Activated CD8-positive, alpha-beta memory T cell treated with anti-CD3 and anti-CD28 coated beads, Interleukin-2, amount 50 U/mL, for 24 hours (primary cell): ENCODE measurements around the gene TAF1B.

Experiments
- DNase-seq: peaks from one replicate; pipeline ENCODE4 v3.0.0-alpha.2; 2020; ENCODE audit errors: extremely low read depth

Gene TAF1B

GRCh38 chr2:9966491-9967022 lies 123.3 kb downstream of the TAF1B start:
- no peak for DNase-seq

- DNase-seq: no peak
Measured at GRCh38 chr2:9967053-9967775, 123.9 kb downstream of the TAF1B start.

- no peak for DNase-seq
Measured at GRCh38 chr2:9968553-9969497, 125.6 kb downstream of the TAF1B start.

- no peak for DNase-seq
Measured at GRCh38 chr2:9970200-9971044, 127.1 kb downstream of the TAF1B start.

GRCh38 chr2:9971105-9971818 lies 128.0 kb downstream of the TAF1B start:
- no peak for DNase-seq

- no peak for DNase-seq
Measured at GRCh38 chr2:9971890-9972289, 128.6 kb downstream of the TAF1B start.

- DNase-seq: no peak
Measured at GRCh38 chr2:9972621-9973479, 129.6 kb downstream of the TAF1B start.

GRCh38 chr2:9973690-9974089 lies 130.4 kb downstream of the TAF1B start:
- DNase-seq: no peak

GRCh38 chr2:9974343-9974742 lies 131.1 kb downstream of the TAF1B start:
- DNase-seq: no peak

GRCh38 chr2:9975328-9975727 lies 132.1 kb downstream of the TAF1B start:
- DNase-seq: no peak

GRCh38 chr2:9975805-9976447 lies 132.7 kb downstream of the TAF1B start:
- DNase-seq: no peak

- DNase-seq: no peak
Measured at GRCh38 chr2:9979977-9980376, 136.7 kb downstream of the TAF1B start.

GRCh38 chr2:9980520-9980919 lies 137.2 kb downstream of the TAF1B start:
- no peak for DNase-seq

- DNase-seq: no peak
Measured at GRCh38 chr2:9981655-9982054, 138.4 kb downstream of the TAF1B start.

GRCh38 chr2:9982248-9982647 lies 139.0 kb downstream of the TAF1B start:
- DNase-seq: no peak

- no peak for DNase-seq
Measured at GRCh38 chr2:9982891-9983290, 139.6 kb downstream of the TAF1B start.

GRCh38 chr2:9983401-9984216 lies 140.3 kb downstream of the TAF1B start:
- no peak for DNase-seq
